Activated CD4-positive, alpha-beta T cell treated with anti-CD3 and anti-CD28 coated beads, Interleukin-2, amount 50 U/mL, for 4 hours (primary cell): Measurements from ENCODE around the gene LRRC61.
"Not testable (repeated sequence)": the region's sequence is repeated elsewhere in the genome, so short reads cannot be mapped to it uniquely, and the experiment has no call there.

Source experiments
- DNase-seq, 2 experiments: peaks; one replicate each; pipeline ENCODE4 v3.0.0-alpha.2; 2020

Gene LRRC61

GRCh38 chr7:150322833-150323681, at the start of gene LRRC61, which contains the start of gene ACTR3C:
LRRC61 (plus strand) TSS chr7:150323355; CDS start chr7:150336862, 13,507 bp downstream.
ACTR3C (minus strand) TSS chr7:150323545; CDS start chr7:150295296, 28,249 bp downstream.
- DNase-seq, result peak; percentile 38

DNA sequence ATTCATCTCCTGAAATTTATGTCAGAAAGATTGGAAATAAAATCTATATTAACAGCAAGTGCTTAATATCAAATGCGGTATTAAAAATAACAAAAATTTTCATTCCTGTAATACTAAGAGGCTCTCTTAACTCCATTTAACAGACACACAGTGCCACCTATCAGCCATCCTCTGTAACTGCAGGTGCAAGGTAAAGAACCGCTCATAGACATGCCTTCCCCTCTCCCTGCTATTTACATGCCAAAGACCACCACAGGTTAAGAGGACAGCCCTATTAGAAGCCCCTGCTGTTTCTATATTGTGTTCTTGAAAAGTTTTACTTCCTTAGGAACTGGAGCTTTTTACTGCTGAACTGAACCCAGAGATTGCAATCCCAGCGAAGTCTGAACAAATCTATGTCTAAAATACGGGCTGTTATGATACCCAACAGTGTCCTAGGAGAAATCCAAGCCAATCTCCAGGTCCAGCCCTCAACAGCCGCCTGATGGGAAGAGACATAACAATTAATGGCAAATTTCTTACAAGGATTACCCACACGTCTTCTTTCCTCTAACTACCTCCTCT, 46.9 kb upstream of the LRRC61 start:
- peak; percentile 4 to 15 for DNase-seq

DNA sequence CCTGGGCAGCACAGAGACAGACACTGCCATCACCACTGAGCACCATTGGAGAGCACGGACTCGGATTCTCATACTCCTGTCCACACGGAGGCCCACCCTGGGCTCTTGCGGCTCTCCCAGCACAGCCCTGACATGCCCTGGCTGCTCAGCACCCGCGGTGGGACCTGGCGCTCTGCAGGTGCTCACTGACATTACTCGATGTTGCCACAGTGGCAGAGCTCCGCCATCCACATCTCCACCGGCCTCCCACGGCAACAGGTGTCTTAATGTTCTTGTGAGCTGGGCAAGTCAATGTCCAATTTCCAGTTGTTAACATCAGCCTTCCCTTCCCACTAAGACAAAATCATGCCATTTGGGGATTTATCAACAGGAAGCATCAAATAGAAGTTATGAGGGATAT, 44.8 kb upstream of the LRRC61 start:
- DNase-seq, result not testable (repeated sequence)

- DNase-seq, result not testable (repeated sequence)
Observed at GRCh38 chr7:150281681-150282403, 41.3 kb upstream of the LRRC61 start.

GRCh38 chr7:150283111-150283510, 40.0 kb upstream of the LRRC61 start:
- DNase-seq, result not testable (repeated sequence)

DNA sequence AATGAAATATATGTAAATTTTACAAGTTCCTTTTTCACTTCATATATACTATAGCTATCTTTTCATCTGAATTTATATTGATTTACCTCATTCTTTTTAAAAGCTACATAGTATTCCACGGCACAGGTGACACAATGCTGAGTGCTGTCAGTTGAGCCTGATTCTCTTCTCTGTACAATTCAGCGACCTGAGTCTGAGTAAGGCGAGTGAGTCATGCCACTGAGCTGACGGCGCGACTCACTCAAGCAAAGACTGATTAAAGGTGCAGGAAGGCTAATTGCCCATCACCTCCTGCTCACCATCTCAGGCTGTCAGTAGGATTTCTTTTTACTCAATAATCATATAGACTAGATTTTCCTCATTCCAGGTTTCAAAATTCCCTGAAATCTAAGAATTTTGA, 39.5 kb upstream of the LRRC61 start:
- not testable (repeated sequence) for DNase-seq

- DNase-seq, result peak; percentile 21 to 28
Observed at GRCh38 chr7:150285849-150286754, 37.1 kb upstream of the LRRC61 start.

GRCh38 chr7:150287815-150288214, 35.3 kb upstream of the LRRC61 start:
- not testable (repeated sequence) for DNase-seq

- DNase-seq, result not testable (repeated sequence)
Observed at GRCh38 chr7:150288816-150289215, 34.3 kb upstream of the LRRC61 start.

DNA sequence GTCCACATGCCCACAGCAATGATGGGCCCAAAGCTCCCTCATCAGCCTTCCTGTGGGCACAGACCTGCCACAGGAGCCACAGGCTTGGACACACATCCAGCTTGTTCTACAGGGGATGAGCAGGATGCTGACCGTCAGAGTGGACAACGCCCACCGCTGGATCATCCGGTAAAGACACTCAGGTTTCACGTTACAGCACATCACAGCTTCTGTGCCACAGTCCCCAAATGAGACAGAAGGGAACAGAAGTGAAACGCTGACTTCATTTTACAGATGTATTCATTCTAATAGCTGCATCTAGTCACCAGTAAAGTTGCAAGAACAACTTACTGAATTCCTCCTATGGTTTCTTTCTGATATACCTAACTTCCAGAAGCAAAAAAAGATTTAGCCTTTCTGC, 32.8 kb upstream of the LRRC61 start:
- DNase-seq, result not testable (repeated sequence)

DNA sequence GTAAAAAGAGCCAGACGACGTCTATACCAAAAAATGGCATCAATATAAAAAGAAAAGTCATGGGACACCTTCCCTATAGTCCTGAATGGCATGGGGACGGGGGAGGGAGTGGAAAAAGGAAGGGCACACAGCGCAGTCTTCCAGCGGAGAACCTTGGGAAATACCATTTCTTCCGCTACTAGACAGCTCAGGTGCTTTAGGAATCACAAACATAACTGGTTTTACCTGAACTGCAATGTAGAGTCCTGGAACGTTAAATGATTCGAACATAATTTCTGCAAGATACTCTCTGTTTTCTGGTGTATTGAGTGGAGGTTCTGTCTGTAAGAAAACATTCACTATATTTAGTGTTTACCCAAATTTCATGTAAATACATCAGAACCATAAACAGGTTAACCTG, 28.1 kb upstream of the LRRC61 start:
- not testable (repeated sequence) for DNase-seq

GRCh38 chr7:150295614-150296013, 27.5 kb upstream of the LRRC61 start:
- not testable (repeated sequence) for DNase-seq

- DNase-seq, result not testable (repeated sequence)
Observed at GRCh38 chr7:150296802-150297201, 26.4 kb upstream of the LRRC61 start.

DNA sequence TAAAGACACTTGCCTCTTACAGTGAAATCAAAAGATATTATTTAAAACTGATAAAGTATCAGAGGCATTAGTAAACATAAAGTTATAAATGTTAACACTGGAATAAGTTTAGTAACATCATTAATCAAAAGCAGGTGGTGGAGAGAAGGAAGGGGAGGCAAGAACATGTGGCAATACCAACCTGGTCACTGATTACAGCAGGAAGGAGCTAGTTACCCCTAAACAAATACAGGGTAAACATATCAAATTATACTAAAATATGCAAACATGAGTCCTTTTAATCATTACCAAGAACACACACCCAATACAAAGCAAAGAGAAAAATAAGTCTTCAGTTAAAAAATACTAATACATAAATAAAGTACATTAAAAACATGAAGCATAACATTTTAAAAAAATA, 25.2 kb upstream of the LRRC61 start:
- not testable (repeated sequence) for DNase-seq

DNA sequence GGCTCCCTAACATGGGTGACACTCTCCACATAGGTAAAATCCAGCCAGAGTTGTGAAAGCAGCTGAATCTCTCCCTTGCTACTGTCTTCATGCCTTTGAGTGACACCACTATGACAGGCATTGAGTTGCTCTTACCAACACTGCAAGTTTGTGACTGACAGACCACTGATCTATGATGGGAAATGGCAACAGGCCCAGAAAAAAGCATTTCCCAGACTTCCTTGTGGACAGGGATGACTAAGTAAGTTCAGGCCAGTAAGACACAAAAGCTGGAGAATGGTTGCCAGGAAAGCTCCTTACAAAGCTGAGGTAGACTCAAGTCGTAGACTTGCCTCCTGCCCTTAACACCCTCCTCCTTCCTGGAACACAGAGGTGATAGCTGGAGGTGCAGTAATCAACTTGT, 20.2 kb upstream of the LRRC61 start:
- not testable (repeated sequence) for DNase-seq

DNA sequence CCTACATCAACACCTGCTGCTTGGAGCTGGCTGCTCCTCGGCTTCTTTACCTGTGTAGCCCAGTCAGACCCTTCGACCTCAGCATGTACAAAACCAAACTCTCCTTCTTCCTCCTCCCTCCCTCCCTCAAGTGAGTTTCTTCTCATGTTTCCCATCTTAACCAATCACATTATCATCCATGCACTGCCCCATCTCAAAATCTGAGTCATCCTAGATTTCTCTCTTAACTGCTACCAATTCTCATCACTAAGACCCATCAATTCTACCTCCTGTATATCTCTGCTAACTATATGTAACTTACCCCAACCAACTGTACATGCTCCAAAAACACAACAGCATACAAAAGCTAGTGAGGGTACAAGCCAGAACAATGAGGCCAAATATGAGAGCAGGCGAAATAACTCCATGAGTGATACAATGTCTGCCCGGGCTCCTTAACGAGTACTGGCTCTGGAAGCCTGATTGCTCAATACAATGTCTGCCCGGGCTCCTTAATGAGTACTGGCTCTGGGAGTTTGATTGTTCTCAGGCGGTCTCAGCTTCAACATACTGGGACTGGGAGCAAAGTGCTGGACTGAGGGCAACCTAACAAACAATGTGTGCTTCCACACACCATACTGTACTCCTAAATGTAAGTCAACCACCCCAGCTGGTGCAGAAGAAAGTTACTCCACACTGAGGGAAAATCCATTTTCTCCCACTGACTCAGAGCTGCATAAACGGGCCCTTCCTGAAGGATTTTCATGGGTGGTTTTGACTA, 18.5 kb upstream of the LRRC61 start:
- not testable (repeated sequence) for DNase-seq

DNA sequence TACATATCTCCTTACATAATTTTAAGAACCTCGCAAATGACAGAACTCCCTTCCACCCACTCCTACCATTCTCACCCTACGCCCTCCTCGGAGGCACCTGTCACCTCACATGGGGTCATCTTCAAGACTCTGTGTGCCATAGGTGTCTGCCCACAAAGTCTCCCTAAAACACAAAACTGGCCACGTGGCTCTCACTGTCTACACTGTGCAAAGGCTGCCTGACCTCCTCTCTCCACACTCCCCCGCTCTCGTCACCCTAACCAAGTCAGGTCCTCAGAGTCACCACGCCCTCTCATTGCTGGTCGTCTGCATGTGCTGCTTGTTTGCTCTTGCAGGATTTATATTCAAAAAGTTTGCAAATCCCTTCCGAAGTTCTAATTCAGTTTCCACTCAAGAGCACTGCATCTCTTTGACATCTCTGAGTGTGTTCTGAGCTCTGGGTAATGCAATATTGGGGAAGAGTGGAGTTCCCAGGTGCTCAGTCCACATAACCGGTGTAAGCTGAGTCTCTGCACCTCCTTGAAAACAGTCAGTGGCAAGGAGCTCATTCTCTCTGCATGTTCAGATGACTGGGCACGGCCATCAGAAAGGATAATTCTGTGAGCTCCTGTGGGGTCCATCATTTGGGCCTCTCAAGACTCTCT, 17.8 kb upstream of the LRRC61 start:
- not testable (repeated sequence) for DNase-seq

DNA sequence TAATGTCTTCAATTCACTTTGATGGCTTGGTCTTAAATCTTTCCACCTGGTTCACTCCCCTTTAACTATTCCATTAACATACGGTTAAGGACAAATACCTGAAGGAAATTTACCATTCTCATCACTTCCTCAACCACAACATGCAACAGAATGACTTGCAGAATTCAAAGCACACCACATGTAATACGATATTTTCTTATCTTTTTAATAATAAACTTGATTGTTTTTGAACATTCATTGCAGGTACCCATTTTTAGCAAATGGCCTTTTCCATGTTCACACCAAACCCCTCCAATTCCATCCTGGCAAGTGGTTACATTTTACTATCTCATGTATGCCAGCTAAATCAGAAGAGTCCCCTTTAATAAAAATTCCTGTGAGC, 17.3 kb upstream of the LRRC61 start:
- DNase-seq, result not testable (repeated sequence)

GRCh38 chr7:150306377-150306776, 16.8 kb upstream of the LRRC61 start:
- DNase-seq, result not testable (repeated sequence)

- no peak for DNase-seq
Observed at GRCh38 chr7:150307129-150307528, 16.0 kb upstream of the LRRC61 start.

DNA sequence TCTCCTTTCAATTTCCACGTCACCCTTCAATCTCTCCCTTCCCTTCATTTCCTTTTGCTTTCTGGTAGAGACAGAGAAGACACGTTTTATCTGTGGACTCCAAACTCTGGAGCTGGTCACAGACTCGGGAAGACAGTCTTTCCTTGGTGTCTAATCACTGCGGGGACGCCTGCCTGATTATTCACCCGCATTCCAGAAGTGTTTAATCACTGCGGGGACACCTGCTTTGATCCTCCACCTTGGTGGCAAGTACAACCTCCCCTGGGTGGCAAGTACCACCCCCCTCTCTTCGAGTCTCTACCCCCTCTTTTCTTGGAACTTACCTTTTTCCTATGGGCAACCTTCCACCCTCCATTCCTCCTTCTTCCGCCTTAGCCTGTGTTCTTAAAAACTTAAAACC, 15.3 kb upstream of the LRRC61 start:
- no peak for DNase-seq
